GM18520 (cell line): ENCODE measurements around the gene KCNG1.

Experiments used
- ATAC-seq: cut with Tn5 transposase; IDR thresholded peaks from one replicate; pipeline ENCODE4 v1.9.1; 2021; ENCODE audit not compliant: unreplicated experiment

KCNG1 gene

GRCh38 chr20:51013577-51014330, 9.2 kb downstream of the KCNG1 start:
- no peak for ATAC-seq

- ATAC-seq: no peak
Observed at GRCh38 chr20:51012357-51012756, 10.6 kb downstream of the KCNG1 start.

- ATAC-seq: no peak
Observed at GRCh38 chr20:51011479-51011878, 11.4 kb downstream of the KCNG1 start.

- ATAC-seq: no peak
Observed at GRCh38 chr20:51010932-51011331, 12.0 kb downstream of the KCNG1 start.

GRCh38 chr20:51010043-51010365, 12.9 kb downstream of the KCNG1 start:
- ATAC-seq: no peak

GRCh38 chr20:51009303-51010042, 13.4 kb downstream of the KCNG1 start:
- no peak for ATAC-seq

GRCh38 chr20:51008718-51009117, 14.2 kb downstream of the KCNG1 start:
- ATAC-seq: no peak

GRCh38 chr20:51005214-51005613, 17.7 kb downstream of the KCNG1 start:
- ATAC-seq: no peak

GRCh38 chr20:51004781-51005180, 18.1 kb downstream of the KCNG1 start:
- no peak for ATAC-seq

GRCh38 chr20:51004305-51004727, 18.6 kb downstream of the KCNG1 start:
- ATAC-seq: no peak

GRCh38 chr20:51003753-51004152, 19.2 kb downstream of the KCNG1 start:
- ATAC-seq: no peak

- ATAC-seq: no peak
Observed at GRCh38 chr20:51002633-51003032, 20.3 kb downstream of the KCNG1 start.

- no peak for ATAC-seq
Observed at GRCh38 chr20:51001430-51002265, 21.3 kb downstream of the KCNG1 start.

GRCh38 chr20:50999355-50999754, 23.6 kb downstream of the KCNG1 start:
- no peak for ATAC-seq

GRCh38 chr20:50996901-50997865, 25.7 kb downstream of the KCNG1 start:
- no peak for ATAC-seq

GRCh38 chr20:50995506-50995905, 27.4 kb downstream of the KCNG1 start:
- ATAC-seq: no peak

- ATAC-seq: no peak
Observed at GRCh38 chr20:50993876-50994275, 29.0 kb downstream of the KCNG1 start.

GRCh38 chr20:50992733-50993457, 30.0 kb downstream of the KCNG1 start:
- ATAC-seq: no peak

GRCh38 chr20:50992336-50992732, 30.6 kb downstream of the KCNG1 start:
- no peak for ATAC-seq

- ATAC-seq: no peak
Observed at GRCh38 chr20:50991076-50991475, 31.8 kb downstream of the KCNG1 start.
